SK-MEL-5 (cell line): ENCODE data around the gene SPARCL1. TPM values are rescaled to one million over a fixed set of nuclear protein-coding genes. Genes with fewer than 3 reads are reported as not detected.
"Not testable (repeated sequence)": the region's sequence is repeated elsewhere in the genome, so short reads cannot be mapped to it uniquely, and the experiment has no call there.

Source experiments
- DNase-seq: peaks from one replicate; pipeline ENCODE4 v3.0.0-alpha.2; 2016; ENCODE audit warnings: low read depth, low spot score
- in situ Hi-C: cut with HindIII; loops from 2 replicates; pipeline ENCODE4 v1.10.0; 2016; ENCODE audit warnings: low sequenced_read_pairs, high pct_unique_total_duplicates, low pct_unique_long_range_greater_than_20kb
- total RNA-seq: library from RNA; depleted of rRNA; stranded (reverse); fragments of >200 nt; shearing (Covaris generic); gene quantifications from 2 replicates; pipeline ENCODE4 v1.2.3, GENCODE V29; 2014

Gene SPARCL1
- total RNA-seq, 1 experiment from 2014 or later = not detected

DNA sequence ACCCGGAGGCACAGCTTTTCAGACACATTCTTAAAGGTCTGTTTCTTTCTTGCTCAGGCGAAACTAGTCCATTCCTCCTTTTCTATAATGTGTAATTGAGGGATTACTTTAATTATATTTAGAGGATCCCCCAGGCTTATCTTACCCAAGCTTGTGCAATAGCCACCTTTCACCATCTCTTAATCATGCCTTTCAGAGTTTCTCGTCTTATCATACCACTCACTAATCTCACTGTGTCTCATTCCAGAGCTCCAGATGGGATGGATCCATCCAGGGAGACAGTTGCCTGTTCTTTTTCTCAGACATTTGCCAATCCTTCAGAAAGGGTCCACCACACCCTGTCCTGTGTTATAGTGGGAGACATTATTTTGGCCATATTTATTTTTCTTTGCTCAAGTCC is 12.5 kb downstream of the SPARCL1 start:
- no peak for DNase-seq
- in situ Hi-C loops = no loop called here

DNA sequence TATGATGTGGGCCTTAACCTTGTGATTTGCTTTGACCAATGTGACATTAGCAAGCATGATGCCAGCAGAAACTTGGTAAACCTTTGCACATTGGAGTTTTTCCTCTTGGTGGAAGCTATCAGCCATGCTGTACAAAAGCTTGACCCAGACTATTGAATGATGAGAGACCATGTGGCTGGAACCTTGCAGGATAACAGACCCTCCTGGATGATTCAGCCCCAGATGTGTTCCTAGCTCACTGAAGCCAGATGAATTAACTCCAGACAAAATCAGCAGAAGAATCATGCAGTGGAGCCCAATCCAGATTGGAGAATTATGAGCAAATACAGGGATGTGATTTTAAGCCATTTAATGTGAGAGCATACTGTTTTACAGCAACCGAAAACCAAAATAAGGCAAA is 16.8 kb downstream of the SPARCL1 start:
- in situ Hi-C loops = no loop called here
- no peak for DNase-seq

DNA sequence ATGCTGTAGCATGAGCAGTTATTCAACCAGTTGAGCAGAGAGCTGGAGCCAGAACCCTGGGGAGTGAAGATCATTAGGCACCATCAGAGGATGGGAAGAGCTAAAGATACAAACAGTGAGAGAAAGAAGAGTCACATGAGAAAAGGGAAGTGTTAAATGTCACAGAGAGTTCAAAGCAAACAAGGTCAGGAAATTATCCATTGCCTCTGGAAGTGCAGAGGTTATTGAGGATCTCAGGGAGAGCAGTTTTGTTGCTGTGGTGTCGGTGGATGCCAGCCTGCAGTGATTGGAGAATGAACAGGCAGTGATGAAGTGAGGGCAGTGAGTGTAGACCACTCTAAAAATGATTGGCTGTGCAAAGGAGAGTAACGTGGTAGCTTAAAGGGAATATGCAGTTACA is 17.7 kb downstream of the SPARCL1 start:
- DNase-seq = no peak
- in situ Hi-C loops = no loop called here

DNA sequence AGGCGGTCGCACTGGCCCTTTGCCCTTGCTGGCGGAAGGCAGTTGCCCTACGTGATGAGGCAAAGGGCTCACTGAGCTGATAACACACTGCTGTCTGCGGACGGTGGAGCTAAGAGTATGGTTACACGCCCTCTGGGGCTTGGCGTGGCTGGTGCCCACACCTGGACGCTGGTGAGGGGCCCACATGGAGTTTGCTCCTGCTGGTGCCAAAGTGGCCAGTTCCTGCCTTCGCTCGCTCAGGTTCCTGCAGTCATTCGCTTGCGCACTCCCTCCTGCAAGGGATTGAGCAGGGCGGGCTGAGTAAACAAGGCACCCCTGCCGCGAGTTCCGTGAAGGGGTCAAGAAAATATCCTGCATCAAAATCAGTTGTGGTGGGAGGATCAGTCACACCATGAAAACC is 18.4 kb downstream of the SPARCL1 start:
- DNase-seq = no peak
- in situ Hi-C loops = no loop called here

DNA sequence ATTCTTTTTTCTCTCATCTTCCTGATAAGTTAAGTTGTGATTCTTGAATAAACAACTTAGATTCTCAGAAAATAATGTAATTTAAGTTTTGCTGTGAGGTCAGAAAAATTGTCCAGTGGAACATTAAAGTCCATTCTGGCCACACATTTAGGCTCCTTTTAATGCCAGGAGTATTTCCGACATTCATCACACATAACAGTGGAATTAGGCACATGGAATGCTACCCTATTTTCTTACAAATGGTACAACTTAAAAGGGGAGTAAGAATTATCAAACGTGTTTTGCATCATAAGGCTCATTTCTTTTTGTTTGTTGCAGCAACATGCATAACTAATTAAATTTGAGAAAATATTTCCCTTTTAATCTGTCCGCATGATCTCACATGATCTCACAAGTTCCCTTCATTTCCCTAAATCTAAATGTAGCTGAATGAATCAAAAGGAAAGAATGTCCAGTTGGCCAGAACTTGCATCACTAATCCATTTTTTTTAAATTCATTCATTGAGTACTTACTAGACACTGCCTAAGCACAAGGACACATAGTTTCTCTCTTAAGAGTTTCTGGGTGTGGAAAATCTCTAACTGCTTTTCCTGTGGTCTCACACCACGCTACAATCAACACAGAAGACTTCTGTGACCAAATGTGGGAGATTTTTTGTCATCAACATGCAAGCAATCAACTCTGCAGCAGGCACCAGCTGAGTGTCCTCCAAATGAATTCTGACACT is 22.0 kb downstream of the SPARCL1 start:
- peak; percentile 9 for DNase-seq
- in situ Hi-C loops = no loop called here

DNA sequence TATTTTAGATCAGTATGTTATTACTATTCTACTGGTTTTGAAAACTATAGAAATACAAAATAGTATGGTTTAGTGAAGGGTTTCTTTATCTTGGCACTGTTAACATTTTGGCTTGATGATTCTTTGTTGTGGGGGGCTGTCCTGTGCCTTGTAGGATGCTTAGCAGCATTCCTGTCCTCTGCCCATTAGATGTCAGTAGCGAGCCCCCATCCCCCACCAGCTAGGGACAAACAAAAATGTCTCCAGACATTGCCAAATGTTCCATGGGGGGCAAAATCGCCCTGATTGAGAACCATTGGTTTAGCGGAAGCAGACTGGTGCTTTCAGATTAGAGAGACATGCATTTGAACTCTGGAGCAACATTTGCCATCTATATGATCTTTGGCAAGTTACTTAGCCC is 23.3 kb downstream of the SPARCL1 start:
- in situ Hi-C loops = no loop called here
- peak; percentile 10 for DNase-seq

DNA sequence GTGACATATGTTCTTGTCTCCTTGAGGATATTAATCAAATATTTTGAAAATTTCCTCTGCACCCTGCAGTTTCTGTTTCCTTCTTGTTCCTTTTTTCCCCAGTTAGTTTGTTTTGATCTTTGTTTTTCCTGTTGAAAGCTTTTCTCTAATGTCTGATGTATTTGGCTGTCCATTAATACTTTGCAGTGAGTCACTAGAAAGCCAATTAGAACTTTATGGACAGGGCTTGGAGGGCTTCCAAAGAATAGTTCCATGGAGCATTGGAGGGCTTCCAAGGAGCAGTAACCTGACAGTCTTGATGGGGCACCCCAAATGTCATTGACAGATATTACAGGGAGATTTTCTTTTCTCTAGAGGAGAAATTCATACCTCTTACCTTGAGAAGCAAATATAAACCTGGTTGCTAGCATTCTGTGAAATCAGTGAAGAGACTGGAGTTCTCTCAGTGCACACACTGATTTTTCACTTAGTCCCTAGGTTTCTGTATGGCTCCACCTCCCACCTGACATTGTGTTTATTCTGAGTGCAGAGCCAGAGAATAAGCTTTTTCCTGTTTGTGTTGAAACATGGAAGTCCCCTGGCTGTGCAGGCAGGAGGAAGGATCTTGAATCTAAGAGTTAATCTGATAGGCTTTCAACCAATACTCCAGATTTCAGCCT is 26.5 kb downstream of the SPARCL1 start:
- in situ Hi-C loops = no loop called here
- DNase-seq = no peak

DNA sequence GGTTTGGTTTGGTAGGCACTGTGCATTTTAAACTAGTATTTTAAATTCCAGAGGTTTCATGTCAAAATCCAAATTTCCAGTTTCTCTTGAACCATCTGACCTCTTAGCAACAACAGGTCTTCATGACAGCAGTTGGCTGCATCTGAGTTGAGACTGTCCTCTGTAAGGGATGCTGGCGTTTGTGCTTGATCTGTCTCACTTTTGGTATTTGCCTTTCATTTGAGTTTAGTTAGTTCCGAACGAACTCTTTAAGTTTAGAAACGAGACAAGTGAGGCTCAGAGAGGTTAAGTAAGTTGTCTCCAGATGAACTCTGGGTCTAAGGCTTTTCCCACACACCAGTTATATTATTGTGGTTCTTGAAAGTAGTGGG is 29.1 kb downstream of the SPARCL1 start:
- in situ Hi-C loops = no loop called here
- DNase-seq = no peak

DNA sequence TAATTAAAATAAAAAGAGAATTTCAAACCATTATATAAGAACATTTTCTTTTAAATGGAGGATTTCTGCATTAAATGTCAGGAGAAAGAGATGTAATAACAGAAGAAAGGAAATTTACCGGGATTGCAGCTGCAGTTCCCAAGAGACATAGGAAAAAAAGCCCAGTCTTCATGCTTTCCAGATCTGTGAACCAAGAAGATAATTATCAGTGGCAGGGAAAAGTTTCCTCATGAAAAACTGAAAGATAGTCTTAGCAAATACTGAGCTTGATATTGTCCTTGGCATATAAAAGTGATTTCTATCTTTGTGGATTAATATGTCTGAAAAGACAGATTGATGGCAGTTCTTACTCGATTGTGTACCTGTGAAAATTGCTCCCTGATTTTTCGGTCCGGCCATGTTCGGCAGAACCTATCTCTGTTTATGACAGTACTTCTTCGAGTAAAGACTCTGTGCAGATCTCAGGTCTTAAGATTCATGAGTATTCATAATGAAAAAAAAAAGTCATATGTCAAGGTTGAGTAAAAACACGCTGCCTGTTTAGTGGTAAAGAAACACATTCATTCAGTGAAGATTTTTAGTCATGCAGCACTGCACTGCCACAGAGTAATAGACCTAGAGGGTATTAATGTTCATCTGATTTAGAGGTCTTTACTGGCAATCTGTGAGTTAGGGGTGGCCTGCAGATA is 29.6 kb downstream of the SPARCL1 start:
- in situ Hi-C loops = no loop called here
- no peak for DNase-seq

DNA sequence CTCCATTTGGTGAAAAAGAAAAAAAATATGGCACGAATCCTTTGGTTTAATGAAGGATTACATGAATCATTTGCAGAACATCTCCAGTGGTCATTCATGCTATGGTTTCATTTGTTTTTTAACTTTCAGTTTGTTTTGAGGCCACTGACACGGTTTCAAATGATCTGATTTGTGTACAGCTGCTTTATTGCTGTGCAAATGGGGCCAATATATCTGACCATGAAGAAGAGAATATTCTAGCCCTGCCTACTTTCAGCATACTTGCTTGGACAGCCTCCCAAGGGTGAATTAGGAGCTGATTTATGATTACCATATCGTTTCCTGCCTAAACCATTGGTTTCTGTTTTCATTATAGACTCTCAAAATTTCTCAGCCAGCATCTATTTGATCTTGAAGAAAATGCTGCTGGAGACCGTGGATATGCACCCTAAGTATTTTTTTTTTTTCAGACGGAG is 30.7 kb downstream of the SPARCL1 start:
- in situ Hi-C loops = no loop called here
- DNase-seq = no peak

DNA sequence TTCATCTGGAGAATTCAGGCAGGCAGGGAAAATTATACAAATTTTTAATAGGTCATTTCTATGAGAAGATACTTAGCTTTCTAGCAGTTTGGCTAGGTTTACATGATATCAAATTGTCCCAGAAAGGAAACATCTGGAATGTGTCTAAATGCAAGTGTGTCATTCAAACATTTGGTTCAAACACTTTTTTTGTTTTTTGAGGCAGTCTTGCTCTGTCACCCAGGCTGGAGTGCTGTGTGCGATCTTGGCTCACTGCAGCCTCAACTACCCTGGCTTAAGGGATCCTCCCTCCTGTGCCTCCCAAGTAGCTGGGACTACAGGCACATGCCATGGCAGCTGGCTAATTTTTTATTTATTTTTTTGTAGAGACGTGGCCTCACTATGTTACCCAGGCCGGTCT is 31.6 kb downstream of the SPARCL1 start:
- in situ Hi-C loops = no loop called here
- DNase-seq = no peak

DNA sequence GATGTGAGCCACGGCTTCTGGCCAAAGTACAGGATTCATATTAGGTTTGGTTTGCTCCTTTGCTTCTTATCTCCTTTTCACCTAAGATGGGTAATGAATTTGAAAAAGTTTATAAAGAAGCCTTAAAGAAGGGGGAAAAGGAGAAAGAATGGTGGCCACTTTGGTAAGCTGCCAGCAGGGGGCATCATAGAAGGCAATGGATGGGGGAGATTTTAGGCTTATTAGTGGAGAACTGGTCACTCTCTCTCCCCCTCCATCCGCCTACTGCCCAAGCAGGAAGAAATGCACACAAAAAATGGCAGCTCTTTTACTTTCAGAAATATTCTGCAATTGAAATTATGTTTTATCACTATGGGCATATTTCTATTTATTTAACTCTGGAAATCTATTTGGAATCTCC is 32.0 kb downstream of the SPARCL1 start:
- in situ Hi-C loops = no loop called here
- DNase-seq = peak; percentile 52

DNA sequence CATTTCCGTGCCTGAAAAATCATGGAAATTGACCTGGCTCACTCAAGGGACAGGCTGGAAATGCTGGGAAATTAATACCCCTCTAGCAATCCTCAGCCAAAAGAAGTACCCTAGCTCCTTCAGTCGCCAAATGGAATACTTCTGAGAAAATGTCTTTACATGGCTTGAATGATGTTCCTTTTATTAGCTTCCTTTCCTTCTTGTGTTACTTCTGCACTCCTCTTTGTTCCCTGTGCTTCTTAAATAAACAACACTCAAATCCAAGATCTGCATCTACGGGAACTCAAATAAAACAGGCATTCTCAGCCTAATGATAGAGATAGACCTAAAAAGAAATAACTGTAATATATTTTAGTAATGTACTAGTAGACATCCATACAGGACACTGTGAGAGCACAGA is 36.1 kb downstream of the SPARCL1 start:
- DNase-seq = no peak
- in situ Hi-C loops = no loop called here

DNA sequence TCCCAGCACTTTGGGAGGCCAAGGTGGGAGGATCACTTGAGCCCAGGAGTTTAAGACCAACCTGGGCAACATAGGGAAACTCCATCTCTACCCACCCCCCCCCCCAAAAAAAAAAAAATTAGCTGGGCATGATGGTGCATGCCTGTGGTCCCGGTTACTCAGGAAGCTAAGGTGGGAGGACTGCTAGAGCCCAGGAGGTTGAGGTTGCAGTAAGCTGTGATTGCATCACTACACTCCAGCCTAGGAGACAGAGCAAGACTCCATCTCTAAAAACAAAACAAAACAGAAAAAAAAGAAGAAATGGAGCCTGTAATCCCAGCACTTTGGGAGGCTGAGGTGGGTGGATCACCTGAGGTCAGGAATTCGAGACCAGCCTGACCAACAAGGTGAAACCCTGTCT is 37.3 kb downstream of the SPARCL1 start:
- DNase-seq, in situ Hi-C loops: not testable (repeated sequence)

DNA sequence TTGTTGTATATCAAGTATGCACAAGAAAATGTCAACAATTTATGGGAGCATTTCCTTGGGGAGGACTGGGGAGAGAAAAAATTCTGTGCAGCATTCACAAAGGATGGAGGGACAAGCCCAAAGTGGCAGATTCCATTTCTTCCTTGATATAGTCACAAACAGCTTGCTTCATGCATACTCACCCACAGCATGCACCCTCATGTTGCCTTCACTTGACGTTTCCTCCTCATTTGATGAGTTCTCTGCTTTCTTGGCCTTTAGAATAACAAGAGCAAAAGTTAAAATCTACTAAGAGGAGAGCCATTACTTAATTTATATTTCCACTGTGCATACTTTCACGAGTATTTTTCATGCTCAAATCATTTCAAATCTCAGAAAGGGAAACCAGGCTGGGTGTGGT is 37.7 kb downstream of the SPARCL1 start:
- DNase-seq = no peak
- in situ Hi-C loops = no loop called here

DNA sequence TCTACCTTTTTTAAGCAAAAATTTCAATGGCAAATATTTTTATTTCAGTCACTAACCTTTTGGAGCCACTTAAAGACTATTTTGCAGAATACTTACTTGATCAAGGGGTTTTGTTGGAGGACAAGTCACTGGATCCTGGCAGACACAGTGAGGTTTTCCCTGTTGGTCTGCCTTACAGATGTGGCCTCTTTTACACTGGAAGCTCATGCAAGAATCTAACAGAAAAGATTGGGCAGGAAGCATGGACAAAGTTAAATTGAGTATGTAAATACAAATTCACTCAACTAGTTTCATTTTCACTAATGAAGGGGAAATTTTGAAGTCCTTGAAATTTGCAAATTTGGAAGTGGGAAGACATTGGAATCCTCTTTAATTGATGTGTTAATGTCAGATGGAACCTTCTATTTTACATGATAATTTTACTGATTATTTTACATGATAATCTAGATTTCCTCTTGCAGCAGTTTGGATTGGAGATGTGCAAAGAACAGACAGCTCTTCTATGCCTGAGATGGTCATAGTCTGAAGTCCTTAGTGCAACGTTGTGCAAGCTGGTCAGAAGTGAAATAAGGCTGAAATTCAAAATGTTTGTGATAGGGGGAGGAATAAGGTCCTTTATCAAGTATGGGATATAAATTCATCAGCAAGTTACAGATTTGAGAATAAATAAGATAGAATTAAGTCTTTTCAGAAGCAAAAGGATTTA is 38.4 kb downstream of the SPARCL1 start:
- DNase-seq = no peak
- in situ Hi-C loops = no loop called here

DNA sequence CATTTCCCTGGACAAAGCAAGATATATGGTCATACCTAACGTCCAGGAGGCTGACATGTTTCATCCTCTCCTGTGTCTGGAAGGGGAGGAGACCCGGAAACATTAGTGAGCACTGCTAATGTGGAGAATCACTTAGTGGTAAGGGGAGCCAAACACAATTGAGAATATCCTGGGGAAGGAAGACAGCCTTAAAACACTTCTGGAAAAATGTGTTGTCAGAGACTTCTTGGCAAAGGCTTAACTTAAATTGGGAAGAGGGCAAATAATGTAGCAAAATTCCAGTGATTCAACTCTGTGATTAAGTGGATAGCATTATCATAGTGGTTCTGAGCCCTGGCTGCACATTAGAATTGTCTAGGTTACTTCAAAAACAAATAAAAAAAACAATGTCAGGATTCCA is 39.5 kb downstream of the SPARCL1 start:
- in situ Hi-C loops = no loop called here
- DNase-seq = no peak

DNA sequence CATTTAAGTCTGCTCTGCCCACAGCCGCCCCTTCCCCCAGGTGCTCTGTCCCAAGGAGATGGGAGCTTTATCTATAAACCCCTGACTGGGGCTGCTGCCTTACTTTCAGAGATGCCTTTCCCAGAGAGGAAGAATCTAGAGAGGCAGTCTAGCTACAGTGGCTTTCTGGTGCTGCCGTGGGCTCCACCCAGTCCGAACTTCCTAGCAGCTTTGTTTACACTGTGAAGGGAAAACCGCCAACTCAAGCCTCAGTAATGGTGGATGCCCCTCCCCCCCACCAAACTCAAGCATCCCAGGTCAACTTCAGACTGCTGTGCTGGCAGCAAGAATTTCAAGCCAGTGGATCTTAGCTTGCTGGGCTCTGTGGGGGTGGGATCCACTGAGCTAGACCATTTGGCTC is 40.5 kb downstream of the SPARCL1 start:
- DNase-seq, in situ Hi-C loops: not testable (repeated sequence)
